GM12878 (cell line): ENCODE measurements around the gene FBXO4. TPM values are rescaled to one million over a fixed set of nuclear protein-coding genes. Genes with fewer than 3 reads are reported as not detected.

Experiments used
- ATAC-seq: fragments of 200-7000 bp; cut with Tn5 transposase; 3 replicates; pipeline ENCODE4 v1.9.1; 2020; ENCODE audit warnings: mild to moderate bottlenecking, moderate library complexity
- BruUV-seq: library from RNA; stranded (reverse); fragments of 400-500 nt; replicated peaks from 2 replicates; lab custom pipeline; 2021; lab: Mats Ljungman, UMichigan
- CTCF ChIA-PET: fragments of 300-600 bp; sonication (Branson Sonifier 250); formaldehyde crosslinking; extraction: SDS; loops from one replicate; lab custom pipeline; 2021; ENCODE audit warnings: inconsistent platforms; lab: Yijun Ruan, JAX
- POLR2A ChIA-PET: fragments of 350-600 bp; formaldehyde crosslinking; extraction: SDS; loops from one replicate; lab custom pipeline; 2021; ENCODE audit warnings: inconsistent platforms; lab: Charles Lee
- RAD21 ChIA-PET: fragments of 300-600 bp; sonication (Branson Sonifier 250); formaldehyde crosslinking; loops from one replicate; lab custom pipeline; 2023; ENCODE audit warnings: antibody characterized with exemption; ENCODE audit not compliant: unreplicated experiment; lab: Charles Lee
- SMC1A ChIA-PET: fragments of 300-600 bp; sonication (Branson Sonifier 250); formaldehyde crosslinking; loops from one replicate; lab custom pipeline; 2023; ENCODE audit not compliant: unreplicated experiment, uncharacterized antibody; lab: Charles Lee
- DNase-seq: peaks from one replicate; pipeline ENCODE4 v3.0.0-alpha.2; 2011; ENCODE audit warnings: low read depth, low spot score
- FAIRE-seq: peaks from 3 replicates; lab custom pipeline; 2011; peaks lifted over from hg19 to GRCh38; lab: Jason Lieb, UNC
- H2AFZ ChIP-seq: 2 replicates; pipeline ENCODE4 v1.6.0; 2011; ENCODE audit warnings: low read depth, low read length, control low read depth; ENCODE audit not compliant: control insufficient read depth
- H3K27ac ChIP-seq: 2 replicates; pipeline ENCODE4 v1.5.1; 2011; ENCODE audit warnings: control low read depth; ENCODE audit not compliant: control insufficient read depth, insufficient read depth
- H3K27me3 ChIP-seq, 2 experiments: replicated peaks in 1 of 2; 2 replicates each; pipeline versions ENCODE4 v1.6.0 to v1.6.1; 2011; ENCODE audit warnings: low read length in 1 of 2; ENCODE audit not compliant: control insufficient read depth in 2 of 2, insufficient read depth in 2 of 2
- H3K36me3 ChIP-seq, 2 experiments: 2 replicates each; pipeline ENCODE4 v1.5.1; 2011; ENCODE audit warnings: low read length in 1 of 2; ENCODE audit not compliant: control insufficient read depth in 2 of 2, insufficient read depth in 2 of 2
- H3K4me1 ChIP-seq: 2 replicates; pipeline ENCODE4 v1.6.1; 2011; ENCODE audit warnings: mild to moderate bottlenecking, low read length, moderate library complexity, mixed read lengths; ENCODE audit not compliant: control insufficient read depth, insufficient read depth
- H3K4me2 ChIP-seq: 2 replicates; pipeline ENCODE4 v1.6.0; 2011; ENCODE audit warnings: control low read depth; ENCODE audit not compliant: control insufficient read depth, insufficient read depth
- H3K4me3 ChIP-seq: fragments of 200-600 bp; sonication (generic); 2 replicates; pipeline ENCODE4 v1.5.1; 2016
- H3K79me2 ChIP-seq: 2 replicates; pipeline ENCODE4 v1.6.0; 2011; ENCODE audit warnings: low read length; ENCODE audit not compliant: control insufficient read depth, insufficient read depth
- H3K9ac ChIP-seq: 2 replicates; pipeline ENCODE4 v1.8.0; 2011; ENCODE audit warnings: low read length, control low read depth, mixed read lengths; ENCODE audit not compliant: control insufficient read depth, insufficient read depth
- H3K9me3 ChIP-seq: replicated peaks from 3 replicates; pipeline ENCODE4 v1.5.1; 2011; ENCODE audit warnings: mild to moderate bottlenecking, low read length; ENCODE audit not compliant: control insufficient read depth, insufficient read depth
- H4K20me1 ChIP-seq: 2 replicates; pipeline ENCODE4 v1.6.0; 2011; ENCODE audit not compliant: control insufficient read depth, insufficient read depth
- BHLHE40 ChIP-seq, 2 experiments: fragments of 450-650 bp in 1 of 2; IDR thresholded peaks; 2 replicates each; pipeline ENCODE4 v1.6.1; 2011 to 2017; ENCODE audit warnings: low read depth in 2 of 2, borderline replicate concordance in 1 of 2, improper control_type of control experiment in 1 of 2, low read length in 1 of 2, mild to moderate bottlenecking in 1 of 2
- BMI1 ChIP-seq: fragments of 450-650 bp; IDR thresholded peaks from 2 replicates; pipeline ENCODE4 v1.6.1; 2016; ENCODE audit warnings: mild to moderate bottlenecking, moderate library complexity, borderline replicate concordance
- BRCA1 ChIP-seq: IDR thresholded peaks from 2 replicates; pipeline ENCODE4 v1.6.1; 2011; ENCODE audit warnings: low read depth, low read length, improper control_type of control experiment
- CREM ChIP-seq: IDR thresholded peaks from 2 replicates; pipeline ENCODE4 v1.6.1; 2014; ENCODE audit warnings: antibody characterized with exemption, low read depth
- STAT1 ChIP-seq: fragments of 450-650 bp; conservative IDR thresholded peaks from 2 replicates; pipeline ENCODE4 v1.6.1; 2014; ENCODE audit warnings: antibody characterized with exemption, mild to moderate bottlenecking
- TBL1XR1 ChIP-seq: IDR thresholded peaks from 2 replicates; pipeline ENCODE4 v1.6.1; 2012; ENCODE audit warnings: low read depth, low read length, improper control_type of control experiment
- whole genome bisulfite sequencing: methylation state at CpG from one replicate; pipeline ENCODE4 v1.1.6; 2016; ENCODE audit warnings: low lambda C conversion rate; ENCODE audit not compliant: insufficient replicate concordance, insufficient coverage; ENCODE audit errors: missing lambda C conversion rate; 5-methylcytosine and 5-hydroxymethylcytosine counted together
- in situ Hi-C: fragments of 300-500 bp; cut with MboI; formaldehyde crosslinking; loops from 9 replicates; pipeline ENCODE4 v1.14.3; 2018; ENCODE audit warnings: mixed read lengths
- intact Hi-C: fragments of 100-400 bp; cut with micrococcal nuclease; formaldehyde crosslinking; loops from one replicate; pipeline ENCODE4 v1.14.2; 2022; ENCODE audit not compliant: unreplicated experiment
- polyA plus RNA-seq, 11 experiments: library from polyadenylated mRNA; depleted of rRNA in 4 of 11; unstranded in 6 of 11; stranded (reverse) in 5 of 11; fragments of >200 nt; fragmentation: Nextera tagmentation in 4 of 11; fragmentation: Illumina TruSeq in 1 of 11; extraction: Ambion mirVana in 4 of 11; extraction: Trizol in 1 of 11; gene quantifications; 1 replicate in 1 of 11; 2 replicates in 10 of 11; pipeline versions ENCODE4 v1.2.1 to v1.2.3, GENCODE V29; 2011 to 2016; ENCODE audit warnings: inconsistent platforms in 2 of 11, missing spikeins in 2 of 11, low read depth in 1 of 11
- total RNA-seq, 4 experiments: library from RNA; depleted of rRNA in 3 of 4; stranded (reverse); fragments of >200 nt in 3 of 4; fragmentation: Illumina TruSeq in 1 of 4; extraction: Trizol in 1 of 4; gene quantifications; 2 replicates each; pipeline versions ENCODE4 v1.2.1 to v1.2.3, GENCODE V29; 2013 to 2021
- TF ChIP-seq, protein P1 (sequence below): fragments of 150-350 bp; IDR thresholded peaks from 2 replicates; pipeline ENCODE4 v1.6.1; 2014; ENCODE audit warnings: mild to moderate bottlenecking, low read depth, low read length

Gene FBXO4
- total and polyA plus RNA-seq, 10 of the 15 experiments (the other 5 are each of a cell fraction or from before 2014, with no cell fraction given) = 7.2 to 30.5 (median 19.6) TPM

DNA sequence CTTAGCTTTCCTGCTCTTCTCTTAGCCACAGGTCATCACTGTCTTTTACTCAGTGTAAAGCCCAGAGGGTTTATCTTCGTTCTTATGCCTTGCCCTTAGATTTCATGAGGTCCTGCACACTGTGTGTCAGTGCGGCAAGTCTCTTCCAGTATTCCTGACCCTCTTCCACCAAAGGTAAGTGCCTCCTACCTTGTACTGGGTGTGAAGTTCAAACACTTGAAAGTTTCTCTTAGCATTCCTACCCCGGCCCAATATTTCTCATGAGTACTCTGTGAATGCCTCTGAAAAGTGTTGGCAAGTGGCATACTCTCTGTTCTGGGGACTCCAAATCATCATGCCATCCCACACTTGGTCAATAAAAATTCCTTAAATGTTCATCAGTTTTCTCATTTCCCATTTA, 37.4 kb downstream of the FBXO4 start:
- H3K79me2 ChIP-seq = no peaks in the 10 kb centered on the region
- POLR2A ChIA-PET = no interaction called here
- FAIRE-seq (no peak), ATAC-seq (no peak), DNase-seq (no peak)
- no peak overlapping the region for H3K27ac ChIP-seq
- SMC1A ChIA-PET = no interaction called here
- H3K9ac ChIP-seq = no peak overlapping the region
- H4K20me1 ChIP-seq = no peaks in the 10 kb centered on the region
- H2AFZ ChIP-seq = no peak overlapping the region
- no peak overlapping the region for H3K4me3 ChIP-seq
- no TSS peak for BruUV-seq
- RAD21 ChIA-PET = no interaction called here
- intact Hi-C loops (no loop called here), in situ Hi-C loops (no loop called here)
- no peaks in the 10 kb centered on the region for H3K4me1 ChIP-seq
- no peaks in the 10 kb centered on the region for H3K36me3 ChIP-seq
- TF ChIP-seq CREM = no peak
- no peak for TF ChIP-seq BHLHE40 (IDR thresholded peaks at IDR 0.05; ENCODE audit: borderline replicate concordance in 1 of 2, low read depth in 2 of 2, low read length in 1 of 2)
- no peak for TF ChIP-seq BRCA1
- TF ChIP-seq STAT1 = no peak
- TF ChIP-seq TBL1XR1 = no peak
- TF ChIP-seq, protein P1, sequence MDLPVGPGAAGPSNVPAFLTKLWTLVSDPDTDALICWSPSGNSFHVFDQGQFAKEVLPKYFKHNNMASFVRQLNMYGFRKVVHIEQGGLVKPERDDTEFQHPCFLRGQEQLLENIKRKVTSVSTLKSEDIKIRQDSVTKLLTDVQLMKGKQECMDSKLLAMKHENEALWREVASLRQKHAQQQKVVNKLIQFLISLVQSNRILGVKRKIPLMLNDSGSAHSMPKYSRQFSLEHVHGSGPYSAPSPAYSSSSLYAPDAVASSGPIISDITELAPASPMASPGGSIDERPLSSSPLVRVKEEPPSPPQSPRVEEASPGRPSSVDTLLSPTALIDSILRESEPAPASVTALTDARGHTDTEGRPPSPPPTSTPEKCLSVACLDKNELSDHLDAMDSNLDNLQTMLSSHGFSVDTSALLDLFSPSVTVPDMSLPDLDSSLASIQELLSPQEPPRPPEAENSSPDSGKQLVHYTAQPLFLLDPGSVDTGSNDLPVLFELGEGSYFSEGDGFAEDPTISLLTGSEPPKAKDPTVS = no peak
- no peak for TF ChIP-seq BMI1
- H3K27me3 ChIP-seq = no peaks in the 10 kb centered on the region
- no peak overlapping the region for H3K4me2 ChIP-seq
- CTCF ChIA-PET = no interaction called here
- no peaks in the 10 kb centered on the region; the same call in 2 of the 3 replicates for H3K9me3 ChIP-seq
- 53% methylated on average over 3 of the region's 3 CpGs for WGBS
